HUDEP-2 (cell line): ENCODE results near the gene RYR1.

Source experiments
- DNase-seq, 76 experiments: peaks; one replicate each; lab custom pipeline; 2025; ENCODE audit not compliant: unreplicated experiment in 76 of 76; lab: John Stamatoyannopoulos, UW

The RYR1 gene

GRCh38 chr19:38433268-38433733 lies at the start of gene RYR1:
Gene RYR1, plus strand, starts transcription at chr19:38433691. Its CDS starts 139 bp downstream, at chr19:38433830.
- peak in 43 of 76 experiments; percentile 17 to 68 (median 42) for DNase-seq

GRCh38 chr19:38383743-38384142 lies 49.7 kb upstream of the RYR1 start:
- no peak for DNase-seq

GRCh38 chr19:38384209-38385027 lies 49.1 kb upstream of the RYR1 start:
- peak in 40 of 76 experiments; percentile 8 to 50 (median 28) for DNase-seq

GRCh38 chr19:38385057-38385803 lies 48.3 kb upstream of the RYR1 start:
- no peak for DNase-seq

- peak in 17 of 76 experiments; percentile 14 to 58 (median 33) for DNase-seq
These were observed 47.7 kb upstream of the RYR1 start for GRCh38 chr19:38385804-38386257.

- DNase-seq: no peak
These were observed 47.1 kb upstream of the RYR1 start for GRCh38 chr19:38386300-38386970.

- DNase-seq: peak in 12 of 76 experiments; percentile 36 to 63 (median 48)
These were observed 46.4 kb upstream of the RYR1 start for GRCh38 chr19:38386971-38387549.

- DNase-seq: peak in 71 of 76 experiments; percentile 36 to 96 (median 74)
These were observed 45.7 kb upstream of the RYR1 start, which contains the start of gene GGN for GRCh38 chr19:38387550-38388348. Gene GGN, minus strand, starts transcription at chr19:38388034. Its CDS starts 773 bp downstream, at chr19:38387261.

GRCh38 chr19:38388349-38389100 lies 45.0 kb upstream of the RYR1 start, which contains the start of gene SPRED3:
Gene SPRED3, plus strand, starts transcription at chr19:38388697. Its CDS starts 1,606 bp downstream, at chr19:38390303.
- no peak for DNase-seq

GRCh38 chr19:38389101-38389925 lies 44.2 kb upstream of the RYR1 start:
- no peak for DNase-seq

GRCh38 chr19:38389957-38390924 lies 43.2 kb upstream of the RYR1 start:
- no peak for DNase-seq

GRCh38 chr19:38391911-38392464 lies 41.5 kb upstream of the RYR1 start:
- DNase-seq: no peak

GRCh38 chr19:38392707-38393308 lies 40.7 kb upstream of the RYR1 start:
- peak in 65 of 76 experiments; percentile 16 to 81 (median 55) for DNase-seq

- peak in 60 of 76 experiments; percentile 3 to 75 (median 52) for DNase-seq
These were observed 39.0 kb upstream of the RYR1 start for GRCh38 chr19:38394488-38394887.

- DNase-seq: peak in 1 of 76 experiments; percentile 20
These were observed 37.9 kb upstream of the RYR1 start for GRCh38 chr19:38395381-38396114.
